NT2/D1 (cell line): Measurements from ENCODE around the gene ENO2.
A peak's percentile ranks its signal among the peaks of the same experiment; 100 is the strongest.

Experiments used
- DNase-seq: peaks from one replicate; pipeline ENCODE4 v3.0.0-alpha.2; 2011; ENCODE audit warnings: low read depth, low spot score
- H3K27me3 ChIP-seq: 2 replicates; pipeline ENCODE4 v1.6.0; 2011; ENCODE audit warnings: mild to moderate bottlenecking; ENCODE audit not compliant: insufficient read length, insufficient read depth
- H3K36me3 ChIP-seq: 2 replicates; pipeline ENCODE4 v1.6.1; 2011; ENCODE audit warnings: mild to moderate bottlenecking, low read length, mixed read lengths; ENCODE audit not compliant: insufficient read depth, insufficient read length
- H3K4me1 ChIP-seq: 2 replicates; pipeline ENCODE4 v1.5.1; 2011; ENCODE audit not compliant: insufficient read depth, insufficient read length
- H3K4me3 ChIP-seq: 2 replicates; pipeline ENCODE4 v1.5.1; 2011; ENCODE audit warnings: low read depth; ENCODE audit not compliant: insufficient read length
- H3K9ac ChIP-seq: 2 replicates; pipeline ENCODE4 v1.6.0; 2011; ENCODE audit warnings: low read depth; ENCODE audit not compliant: insufficient read length
- H3K9me3 ChIP-seq: 2 replicates; pipeline ENCODE4 v1.5.1; 2011; ENCODE audit warnings: mild to moderate bottlenecking, low read length; ENCODE audit not compliant: insufficient read depth
- SUZ12 ChIP-seq: IDR thresholded peaks from 2 replicates; pipeline ENCODE4 v1.6.1; 2011; ENCODE audit not compliant: insufficient read length, insufficient read depth; ENCODE audit errors: extremely low read depth
- YY1 ChIP-seq: IDR thresholded peaks from 2 replicates; pipeline ENCODE4 v1.6.1; 2011; ENCODE audit not compliant: insufficient read length, insufficient read depth
- ZNF274 ChIP-seq: IDR thresholded peaks from 2 replicates; pipeline ENCODE4 v1.6.1; 2011; ENCODE audit warnings: mild to moderate bottlenecking, low read depth, low read length

ENO2 gene

DNA sequence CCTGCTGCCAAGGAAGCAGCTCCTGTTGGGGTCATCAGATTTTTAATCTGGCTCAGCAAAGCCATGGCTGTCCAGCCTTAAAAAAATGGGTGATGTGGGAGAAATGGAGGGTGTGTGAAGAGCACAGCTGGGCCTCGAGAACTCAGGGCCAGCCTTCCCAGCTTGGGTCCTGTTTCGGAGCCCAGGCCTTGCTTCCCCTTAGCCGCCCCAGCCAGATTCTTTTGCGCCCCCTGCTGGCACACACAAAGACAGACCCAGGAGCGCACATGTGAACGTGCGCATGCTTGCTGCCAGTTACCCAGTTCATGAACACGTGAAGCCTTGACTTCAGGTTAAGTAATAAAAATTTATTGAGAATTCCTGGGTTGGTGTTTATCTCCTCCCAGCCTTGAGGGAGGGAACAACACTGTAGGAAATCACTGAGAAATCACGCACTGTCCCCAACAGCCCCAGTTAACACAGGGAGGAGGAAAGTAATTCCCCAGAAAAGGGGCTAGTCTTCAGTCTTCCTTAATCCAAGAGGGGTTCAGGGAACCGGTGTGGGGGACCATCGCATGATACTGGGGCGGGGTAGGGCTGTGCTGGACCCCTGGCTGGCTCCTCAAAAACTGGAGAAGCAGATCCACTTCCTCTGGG is 50.8 kb downstream of the ENO2 start:
- no peaks in the 10 kb centered on the region for H3K27me3 ChIP-seq
- TF ChIP-seq YY1 (no peak), ZNF274 (no peak), SUZ12 (no peak)
- H3K9ac ChIP-seq = peak overlapping the region; percentile 50
- peaks cover 54% of the 10 kb centered on the region for H3K4me1 ChIP-seq
- peak; percentile 95 for DNase-seq
- no peaks in the 10 kb centered on the region for H3K9me3 ChIP-seq
- H3K4me3 ChIP-seq = no peak overlapping the region
- H3K36me3 ChIP-seq = peaks cover 65% of the 10 kb centered on the region

GRCh38 chr12:6965714-6966113 is 51.3 kb downstream of the ENO2 start:
- TF ChIP-seq SUZ12 (no peak), ZNF274 (no peak), YY1 (no peak)
- Histone ChIP-seq H3K9me3 (no peaks in the 10 kb centered on the region), H3K4me3 (no peak overlapping the region), H3K27me3 (no peaks in the 10 kb centered on the region), H3K4me1 (peaks cover 48% of the 10 kb centered on the region), H3K9ac (no peak overlapping the region), H3K36me3 (peaks cover 63% of the 10 kb centered on the region)
- no peak for DNase-seq

DNA sequence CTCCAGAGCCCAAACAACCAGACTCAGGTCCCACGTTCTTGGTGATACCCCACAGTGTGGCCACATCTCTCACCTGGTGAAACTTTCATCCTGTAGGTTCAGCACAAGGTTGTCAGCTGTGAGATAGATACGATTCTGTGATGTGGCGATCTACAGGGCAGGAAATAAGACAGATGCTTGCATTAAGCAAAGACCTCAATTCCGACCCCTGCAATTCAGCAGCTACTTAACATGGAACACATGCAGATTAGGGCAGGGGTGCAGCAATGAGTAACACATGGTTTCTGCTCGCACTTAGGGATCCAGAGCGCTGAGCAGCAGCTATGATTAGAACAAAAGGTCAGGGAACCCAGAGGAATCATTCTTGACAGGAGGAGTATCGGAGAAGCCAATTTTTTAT is 52.0 kb downstream of the ENO2 start:
- Histone ChIP-seq H3K4me3 (no peak overlapping the region), H3K27me3 (no peaks in the 10 kb centered on the region), H3K4me1 (peaks cover 42% of the 10 kb centered on the region), H3K9me3 (no peaks in the 10 kb centered on the region), H3K9ac (no peak overlapping the region), H3K36me3 (peaks cover 62% of the 10 kb centered on the region)
- DNase-seq = no peak
- TF ChIP-seq ZNF274 (no peak), YY1 (no peak), SUZ12 (no peak)

DNA sequence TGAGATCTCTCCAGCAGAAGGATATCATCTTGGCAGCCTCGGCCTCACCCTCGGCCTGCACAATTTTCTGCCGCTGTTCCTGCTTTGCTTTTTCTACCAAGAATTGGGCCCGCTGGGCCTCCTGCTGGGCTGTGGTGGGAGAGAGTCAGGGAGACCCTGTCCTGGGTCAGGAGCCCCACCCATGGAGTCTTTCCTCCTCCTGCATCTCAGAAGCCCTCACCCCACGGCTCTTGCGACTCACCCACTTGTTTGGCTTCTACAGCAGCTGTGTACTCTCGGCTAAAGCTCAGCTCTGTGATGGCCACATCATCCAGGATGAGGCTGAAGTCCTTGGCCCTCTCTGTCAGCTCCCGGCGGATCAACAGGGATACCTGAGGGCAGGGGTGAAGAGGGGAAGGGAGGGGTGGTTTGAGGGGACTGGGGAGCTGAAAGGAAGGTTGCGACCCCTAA is 53.3 kb downstream of the ENO2 start:
- TF ChIP-seq YY1 (no peak), SUZ12 (no peak), ZNF274 (no peak)
- Histone ChIP-seq H3K4me3 (no peak overlapping the region), H3K27me3 (no peaks in the 10 kb centered on the region), H3K9me3 (no peaks in the 10 kb centered on the region), H3K4me1 (peaks cover 33% of the 10 kb centered on the region), H3K36me3 (peaks cover 75% of the 10 kb centered on the region), H3K9ac (peak overlapping the region; percentile 34)
- DNase-seq = no peak

DNA sequence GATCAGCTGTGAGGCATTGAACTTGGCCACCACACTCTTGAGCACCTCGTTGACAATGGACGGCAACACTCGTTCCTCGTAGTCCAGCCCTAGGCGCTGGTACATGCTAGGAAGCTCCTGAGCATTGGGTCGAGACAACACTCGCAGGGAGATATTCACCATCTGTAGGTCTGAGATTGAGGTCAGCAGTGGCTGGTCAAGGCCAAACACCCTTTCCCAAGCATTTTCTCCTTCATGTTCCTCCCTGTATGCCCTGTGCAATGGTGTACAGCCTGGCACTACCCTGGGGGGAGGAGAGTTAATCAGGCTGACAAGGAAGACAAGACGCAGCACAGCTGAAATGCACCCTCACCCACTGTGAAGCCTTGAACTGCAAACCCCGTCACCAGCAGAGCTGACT is 54.0 kb downstream of the ENO2 start:
- peaks cover 83% of the 10 kb centered on the region for H3K36me3 ChIP-seq
- no peak overlapping the region for H3K4me3 ChIP-seq
- peak overlapping the region; percentile 79 for H3K9ac ChIP-seq

GRCh38 chr12:6970096-6970527 is 55.7 kb downstream of the ENO2 start:
- Histone ChIP-seq H3K27me3 (no peaks in the 10 kb centered on the region), H3K4me1 (peaks cover 13% of the 10 kb centered on the region), H3K36me3 (peaks cover 83% of the 10 kb centered on the region), H3K4me3 (peak overlapping the region; percentile 99), H3K9me3 (no peaks in the 10 kb centered on the region), H3K9ac (peak overlapping the region; percentile 100)
- DNase-seq = peak; percentile 57
- TF ChIP-seq SUZ12 (no peak), YY1 (no peak), ZNF274 (no peak)

More for the DNA sequence above, 54.0 kb downstream of the ENO2 start:
- H3K9me3 ChIP-seq = no peaks in the 10 kb centered on the region
- no peak for DNase-seq
- no peak for TF ChIP-seq SUZ12
- no peak for TF ChIP-seq ZNF274
- no peak for TF ChIP-seq YY1
- H3K4me1 ChIP-seq = peaks cover 26% of the 10 kb centered on the region
- H3K27me3 ChIP-seq = no peaks in the 10 kb centered on the region
